Osteoblast (primary cell): ENCODE results near the gene RPL36AL. TPM values are rescaled to one million over a fixed set of nuclear protein-coding genes. Genes with fewer than 3 reads are reported as not detected.

Experiments used
- DNase-seq: peaks from one replicate; pipeline ENCODE4 v3.0.0; 2011; ENCODE audit warnings: low spot score, mixed read lengths; ENCODE audit not compliant: insufficient read length; ENCODE audit errors: missing footprints
- H2AFZ ChIP-seq: 2 replicates; pipeline ENCODE4 v1.6.0; 2011; ENCODE audit warnings: mild to moderate bottlenecking, low read length
- H3K27ac ChIP-seq: 2 replicates; pipeline ENCODE4 v1.5.1; 2011; ENCODE audit warnings: mild to moderate bottlenecking, low read depth, low read length, moderate library complexity
- H3K27me3 ChIP-seq: 2 replicates; pipeline ENCODE4 v1.6.0; 2012; ENCODE audit warnings: mild to moderate bottlenecking, control low read depth, inconsistent platforms, low read length, moderate library complexity; ENCODE audit not compliant: insufficient read depth
- H3K36me3 ChIP-seq: 2 replicates; pipeline ENCODE4 v1.5.1; 2011; ENCODE audit warnings: mild to moderate bottlenecking, low read length, control low read depth, moderate library complexity; ENCODE audit not compliant: insufficient read depth
- H3K4me1 ChIP-seq: 2 replicates; pipeline ENCODE4 v1.5.1; 2011; ENCODE audit warnings: mild to moderate bottlenecking, low read length, control low read depth, moderate library complexity; ENCODE audit not compliant: insufficient read depth
- H3K4me2 ChIP-seq: 2 replicates; pipeline ENCODE4 v1.6.0; 2011; ENCODE audit warnings: mild to moderate bottlenecking, low read length; ENCODE audit not compliant: insufficient read depth
- H3K4me3 ChIP-seq: fragments of 200-600 bp; sonication (generic); 3 replicates; pipeline ENCODE4 v1.5.1; 2012; ENCODE audit warnings: mild to moderate bottlenecking, low read length, inconsistent platforms; ENCODE audit not compliant: insufficient read depth
- H3K79me2 ChIP-seq: 2 replicates; pipeline ENCODE4 v1.6.0; 2012; ENCODE audit warnings: mild to moderate bottlenecking, low read length, control low read depth, inconsistent platforms; ENCODE audit not compliant: insufficient read depth
- H3K9me3 ChIP-seq: 2 replicates; pipeline ENCODE4 v1.5.1; 2011; ENCODE audit warnings: low read depth, low read length, control low read depth
- H4K20me1 ChIP-seq: 2 replicates; pipeline ENCODE4 v1.6.0; 2012; ENCODE audit warnings: mild to moderate bottlenecking, low read length, control low read depth; ENCODE audit not compliant: insufficient read depth
- total RNA-seq: library from RNA; depleted of rRNA; stranded (reverse); fragments of >200 nt; gene quantifications from 2 replicates; pipeline ENCODE4 v1.2.3, GENCODE V29; 2012
- TF ChIP-seq, protein P1 (sequence below): IDR thresholded peaks from 2 replicates; pipeline ENCODE4 v1.5.1; 2011; ENCODE audit warnings: mild to moderate bottlenecking, low read depth, low read length, moderate library complexity; ENCODE audit errors: extremely low read depth

RPL36AL gene
- total RNA-seq, 1 donor: 181 TPM

GRCh38 chr14:49637534-49638078 lies 17.2 kb upstream of the RPL36AL start:
- TF ChIP-seq, protein P1, sequence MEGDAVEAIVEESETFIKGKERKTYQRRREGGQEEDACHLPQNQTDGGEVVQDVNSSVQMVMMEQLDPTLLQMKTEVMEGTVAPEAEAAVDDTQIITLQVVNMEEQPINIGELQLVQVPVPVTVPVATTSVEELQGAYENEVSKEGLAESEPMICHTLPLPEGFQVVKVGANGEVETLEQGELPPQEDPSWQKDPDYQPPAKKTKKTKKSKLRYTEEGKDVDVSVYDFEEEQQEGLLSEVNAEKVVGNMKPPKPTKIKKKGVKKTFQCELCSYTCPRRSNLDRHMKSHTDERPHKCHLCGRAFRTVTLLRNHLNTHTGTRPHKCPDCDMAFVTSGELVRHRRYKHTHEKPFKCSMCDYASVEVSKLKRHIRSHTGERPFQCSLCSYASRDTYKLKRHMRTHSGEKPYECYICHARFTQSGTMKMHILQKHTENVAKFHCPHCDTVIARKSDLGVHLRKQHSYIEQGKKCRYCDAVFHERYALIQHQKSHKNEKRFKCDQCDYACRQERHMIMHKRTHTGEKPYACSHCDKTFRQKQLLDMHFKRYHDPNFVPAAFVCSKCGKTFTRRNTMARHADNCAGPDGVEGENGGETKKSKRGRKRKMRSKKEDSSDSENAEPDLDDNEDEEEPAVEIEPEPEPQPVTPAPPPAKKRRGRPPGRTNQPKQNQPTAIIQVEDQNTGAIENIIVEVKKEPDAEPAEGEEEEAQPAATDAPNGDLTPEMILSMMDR: no peak
- H3K4me3 ChIP-seq: no peak overlapping the region
- no peak overlapping the region for H2AFZ ChIP-seq
- no peak overlapping the region for H3K4me2 ChIP-seq
- no peaks in the 10 kb centered on the region for H3K9me3 ChIP-seq
- peaks cover 15% of the 10 kb centered on the region for H3K36me3 ChIP-seq
- H3K4me1 ChIP-seq: peaks cover 12% of the 10 kb centered on the region
- peaks cover 4% of the 10 kb centered on the region for H4K20me1 ChIP-seq
- H3K27ac ChIP-seq: no peak overlapping the region
- peaks cover 81% of the 10 kb centered on the region for H3K79me2 ChIP-seq
- H3K27me3 ChIP-seq: no peaks in the 10 kb centered on the region
- no peak for DNase-seq

DNA sequence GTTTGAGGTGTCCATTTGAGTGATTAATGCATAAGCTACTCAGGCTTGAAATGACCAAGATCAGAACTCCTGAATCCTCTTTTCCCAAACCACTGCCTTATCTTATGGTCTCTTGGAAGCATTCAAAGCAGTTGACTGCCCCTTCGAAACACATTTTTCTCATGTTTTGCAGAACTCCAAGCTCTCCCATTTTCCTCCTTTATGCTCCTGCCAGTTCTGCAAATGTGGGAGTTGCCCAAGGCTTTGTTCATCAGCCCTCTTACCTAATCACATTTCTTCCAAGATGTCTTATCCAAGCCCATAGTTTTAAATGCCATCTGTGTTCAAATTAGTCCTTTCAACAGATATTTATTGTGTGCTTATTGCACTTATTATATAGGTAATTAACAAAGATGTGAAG lies 16.4 kb upstream of the RPL36AL start:
- no peak overlapping the region for H3K4me2 ChIP-seq
- no peak overlapping the region for H3K4me3 ChIP-seq
- H2AFZ ChIP-seq: no peak overlapping the region
- DNase-seq: no peak
- TF ChIP-seq, protein P1: no peak
- peaks cover 15% of the 10 kb centered on the region for H3K36me3 ChIP-seq
- H4K20me1 ChIP-seq: peaks cover 4% of the 10 kb centered on the region
- H3K27ac ChIP-seq: no peak overlapping the region
- peaks cover 81% of the 10 kb centered on the region for H3K79me2 ChIP-seq
- peaks cover 12% of the 10 kb centered on the region for H3K4me1 ChIP-seq
- H3K27me3 ChIP-seq: no peaks in the 10 kb centered on the region
- no peaks in the 10 kb centered on the region for H3K9me3 ChIP-seq

- Histone ChIP-seq H3K4me1 (peaks cover 6% of the 10 kb centered on the region), H3K36me3 (peaks cover 15% of the 10 kb centered on the region), H3K4me3 (peak within 1 kb of the TSS; percentile 97), H3K27ac (peak within 1 kb of the TSS; percentile 95), H2AFZ (peak within 1 kb of the TSS; percentile 92), H3K27me3 (no peaks in the 10 kb centered on the region), H3K9me3 (no peaks in the 10 kb centered on the region), H4K20me1 (peaks cover 6% of the 10 kb centered on the region), H3K79me2 (peaks cover 77% of the 10 kb centered on the region), H3K4me2 (peak within 1 kb of the TSS; percentile 97)
- peak; percentile 92 for DNase-seq
- TF ChIP-seq, protein P1: no peak
These were observed 14.3 kb upstream of the RPL36AL start, which contains the start of gene DNAAF2 for GRCh38 chr14:49634547-49635334. TSS of gene DNAAF2 (minus strand) at chr14:49635244. CDS start at chr14:49635149, 95 bp downstream.
